Stimulated activated naive CD8-positive, alpha-beta T cell treated with anti-CD3 and anti-CD28 coated beads, Interleukin-15, Interleukin-2, amounts not matched to agents 100 U/mL and 50 U/mL, for 24 hours (primary cell): ENCODE results near the gene APPBP2.
"Not testable (repeated sequence)": the region's sequence is repeated elsewhere in the genome, so short reads cannot be mapped to it uniquely, and the experiment has no call there.

Experiments
- ATAC-seq: fragments of 150-1000 bp; cut with Tn5 transposase; one replicate; pipeline ENCODE4 v1.10.0; 2021
- DNase-seq: peaks from one replicate; pipeline ENCODE4 v3.0.0; 2021

APPBP2 gene

GRCh38 chr17:60433021-60433997 lies 92.7 kb downstream of the APPBP2 start:
- DNase-seq, ATAC-seq: not testable (repeated sequence)

DNA sequence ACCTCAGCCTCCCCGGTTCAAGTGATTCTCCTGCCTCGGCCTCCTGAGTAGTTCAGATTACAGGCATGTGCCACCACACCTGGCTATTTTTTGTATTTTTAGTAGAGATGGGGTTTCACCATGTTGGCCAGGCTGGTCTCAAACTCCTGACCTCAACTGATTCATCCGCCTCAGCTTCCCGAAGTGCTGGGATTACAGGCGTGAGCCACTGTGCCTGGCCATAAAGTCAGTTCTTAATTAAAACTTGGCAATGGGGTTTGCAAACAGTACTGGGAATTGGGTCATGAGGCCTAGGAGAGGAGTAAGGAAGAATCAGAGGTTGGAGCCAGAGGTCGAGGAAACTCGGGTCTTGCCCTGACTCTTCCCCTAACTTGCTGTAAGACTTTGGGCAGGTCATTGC lies 95.5 kb downstream of the APPBP2 start:
- DNase-seq, ATAC-seq: not testable (repeated sequence)

DNA sequence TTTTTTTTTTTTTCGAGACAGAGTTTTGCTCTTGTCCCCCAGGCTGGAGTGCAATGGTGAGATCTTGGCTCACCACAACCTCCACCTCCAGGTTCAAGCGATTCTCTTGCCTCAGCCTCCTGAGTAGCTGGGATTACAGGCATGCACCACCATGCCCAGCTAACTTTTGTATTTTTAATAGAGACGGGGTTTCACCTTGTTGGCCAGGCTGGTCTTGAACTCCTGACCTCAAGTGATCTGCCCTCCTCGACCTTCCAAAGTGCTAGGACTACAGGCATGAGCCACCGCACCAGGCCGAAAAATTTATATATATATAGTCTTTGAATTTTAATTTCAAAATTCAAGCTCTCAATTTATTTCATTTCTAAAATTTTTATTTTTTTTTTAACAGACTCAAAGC lies 97.6 kb downstream of the APPBP2 start:
- not testable (repeated sequence) for DNase-seq, ATAC-seq

GRCh38 chr17:60426596-60426995 lies 99.4 kb downstream of the APPBP2 start:
- DNase-seq, result no peak
- ATAC-seq, result no peak

GRCh38 chr17:60425626-60426025 lies 100.4 kb downstream of the APPBP2 start:
- ATAC-seq, result no peak
- no peak for DNase-seq

GRCh38 chr17:60423865-60424264 lies 102.2 kb downstream of the APPBP2 start:
- DNase-seq (no peak), ATAC-seq (no peak)

- DNase-seq, result no peak
- ATAC-seq, result no peak
These were observed 103.8 kb downstream of the APPBP2 start, which contains the start of gene CHCT1 for GRCh38 chr17:60422162-60422665. Gene CHCT1, plus strand, starts transcription at chr17:60422489. Its CDS starts 104 bp downstream, at chr17:60422593.

- peak; percentile 96 for ATAC-seq
- DNase-seq, result peak; percentile 84
These were observed 104.5 kb downstream of the APPBP2 start for GRCh38 chr17:60421273-60422161.

DNA sequence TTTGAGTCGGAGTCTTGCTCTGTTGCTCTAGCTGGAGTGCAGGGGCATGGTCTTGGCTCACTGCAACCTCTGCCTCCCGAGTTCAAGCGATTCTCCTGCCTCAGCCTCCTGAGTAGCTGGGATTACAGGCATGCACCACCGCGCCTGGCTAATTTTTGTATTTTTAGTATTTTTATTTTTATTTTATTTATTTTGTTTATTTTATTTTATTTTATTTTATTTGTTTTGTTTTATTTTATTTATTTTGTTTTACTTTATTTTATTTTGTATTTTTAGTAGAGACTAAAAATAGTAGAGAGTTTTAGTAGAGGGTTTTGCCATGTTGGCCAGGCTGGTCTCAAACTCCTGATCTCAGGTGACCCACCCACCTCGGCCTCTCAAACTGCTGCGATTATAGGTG lies 106.2 kb downstream of the APPBP2 start:
- ATAC-seq, DNase-seq: not testable (repeated sequence)

- ATAC-seq, DNase-seq: not testable (repeated sequence)
These were observed 107.0 kb downstream of the APPBP2 start for GRCh38 chr17:60419003-60419402.

DNA sequence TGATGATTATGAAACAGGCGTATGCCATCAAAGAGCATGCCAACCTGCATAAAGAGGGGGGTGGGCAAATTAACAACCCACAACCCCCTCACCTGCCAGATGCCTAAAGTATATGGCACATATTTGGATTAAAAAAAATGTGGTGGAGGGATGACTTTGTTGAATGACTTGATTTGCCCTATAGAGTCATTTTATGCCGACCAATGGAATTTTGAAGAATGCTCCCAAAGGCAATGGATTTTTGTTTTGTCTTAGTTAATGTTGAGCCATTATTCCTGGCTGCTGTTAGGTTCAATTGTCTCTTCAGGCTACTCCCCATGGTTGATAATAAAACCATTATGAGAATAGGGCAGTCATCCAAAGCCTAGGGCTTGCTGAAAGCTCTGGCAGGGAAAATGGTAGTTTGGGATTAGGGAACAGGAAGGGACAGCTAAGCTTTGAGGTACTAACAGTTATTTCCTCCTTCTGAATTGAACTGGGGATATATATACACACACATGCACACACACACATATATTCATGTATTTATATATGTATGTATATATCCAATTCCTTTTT lies 109.6 kb downstream of the APPBP2 start:
- DNase-seq (no peak), ATAC-seq (no peak)

GRCh38 chr17:60415146-60415545 lies 110.9 kb downstream of the APPBP2 start:
- no peak for ATAC-seq
- no peak for DNase-seq

GRCh38 chr17:60412701-60413100 lies 113.3 kb downstream of the APPBP2 start:
- ATAC-seq, result no peak
- no peak for DNase-seq

DNA sequence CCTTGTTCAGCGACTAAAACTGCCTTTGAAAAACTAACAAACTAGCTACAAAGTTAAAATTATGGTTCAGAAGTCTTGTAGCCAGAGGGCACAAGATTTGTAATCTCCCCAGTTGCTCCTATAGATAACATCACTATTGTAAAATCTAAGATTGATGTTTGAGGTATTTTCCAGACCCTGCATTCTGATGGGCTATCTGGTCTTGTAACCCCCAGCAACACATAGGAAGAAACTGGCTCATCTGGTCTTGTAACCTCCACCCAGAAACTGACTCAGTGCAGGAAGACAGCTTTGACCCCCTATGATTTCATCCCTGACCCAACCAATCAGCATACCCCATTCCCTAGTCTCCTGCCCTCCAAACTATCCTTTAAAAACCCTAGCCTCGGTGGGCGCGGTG lies 116.0 kb downstream of the APPBP2 start:
- ATAC-seq, result no peak

DNA sequence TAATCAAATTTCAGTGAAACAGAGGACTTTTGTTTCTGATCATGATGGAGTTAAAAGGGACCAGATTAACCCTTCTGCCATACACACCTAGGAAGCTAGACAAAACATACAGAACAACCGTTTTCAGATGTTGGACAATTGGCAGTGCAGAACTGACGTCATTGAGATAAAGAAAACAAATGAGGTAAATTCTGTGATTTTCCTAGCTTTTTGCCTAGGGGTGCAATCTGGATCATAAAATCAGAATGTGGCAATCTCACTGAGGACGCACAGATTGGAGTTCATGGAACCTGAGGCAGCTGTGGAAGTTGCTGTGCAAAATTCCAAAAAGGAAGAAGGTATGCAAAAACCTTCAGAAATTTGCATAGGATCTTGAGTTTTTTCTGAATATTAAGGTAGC lies 119.2 kb downstream of the APPBP2 start:
- DNase-seq, result no peak
- ATAC-seq, result no peak

More for the DNA sequence above, 116.0 kb downstream of the APPBP2 start:
- DNase-seq, result no peak

DNA sequence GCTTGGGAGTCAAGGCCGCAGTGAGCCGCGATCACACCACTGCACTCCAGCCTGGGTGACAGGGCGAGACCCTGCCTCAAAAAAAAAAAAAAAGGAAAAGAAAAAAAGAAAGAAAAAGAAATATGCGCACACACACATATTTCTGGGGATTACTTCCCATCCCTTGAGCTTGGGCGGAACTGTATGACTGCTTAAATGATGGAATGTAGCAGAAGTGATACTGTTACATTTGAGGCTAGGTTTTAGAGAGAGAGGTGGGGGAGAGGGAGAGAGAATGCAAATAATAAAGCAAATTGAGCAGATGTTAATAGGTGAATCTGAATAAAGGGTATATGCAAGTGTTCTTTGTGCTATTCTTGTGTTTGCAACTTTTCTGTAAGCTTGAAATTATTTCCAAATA lies 122.1 kb downstream of the APPBP2 start:
- DNase-seq, result no peak
- no peak for ATAC-seq

DNA sequence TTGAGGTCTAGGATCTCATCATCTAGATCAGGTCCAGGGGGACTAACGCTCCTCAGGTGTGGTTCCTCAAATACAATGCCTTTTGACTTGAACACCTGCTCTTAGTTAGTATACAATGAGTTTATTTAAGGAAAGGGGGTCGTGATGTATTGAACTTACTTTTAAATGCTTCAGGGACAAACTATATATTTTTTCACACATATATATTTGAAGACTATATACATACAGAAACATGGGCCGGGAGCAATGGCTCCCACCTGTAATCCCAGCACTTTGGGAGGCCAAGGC lies 122.6 kb downstream of the APPBP2 start:
- DNase-seq (no peak), ATAC-seq (no peak)

GRCh38 chr17:60401819-60402218 lies 124.2 kb downstream of the APPBP2 start:
- DNase-seq (no peak), ATAC-seq (no peak)

- DNase-seq, result no peak
- ATAC-seq, result peak; percentile 26
These were observed 127.6 kb downstream of the APPBP2 start for GRCh38 chr17:60398227-60398959.

DNA sequence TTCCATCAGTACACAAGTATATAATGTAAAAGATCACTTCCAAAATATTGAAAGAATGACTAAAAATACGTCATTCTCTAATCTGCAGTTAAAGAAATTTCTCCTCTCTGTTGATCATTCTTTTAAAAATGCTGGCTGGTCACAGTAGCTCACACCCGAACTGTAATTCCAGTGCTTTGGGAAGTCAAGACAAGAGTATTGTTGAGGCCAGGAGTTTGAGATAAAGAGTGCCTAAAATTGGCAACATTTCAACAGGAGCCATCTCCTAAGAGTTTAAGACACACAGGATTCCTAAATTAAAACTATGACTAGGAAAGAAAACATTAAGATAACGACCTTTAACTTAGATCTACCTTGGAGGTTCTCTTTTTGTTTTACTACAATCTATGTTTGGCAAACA lies 129.6 kb downstream of the APPBP2 start:
- DNase-seq, result no peak
- no peak for ATAC-seq

DNA sequence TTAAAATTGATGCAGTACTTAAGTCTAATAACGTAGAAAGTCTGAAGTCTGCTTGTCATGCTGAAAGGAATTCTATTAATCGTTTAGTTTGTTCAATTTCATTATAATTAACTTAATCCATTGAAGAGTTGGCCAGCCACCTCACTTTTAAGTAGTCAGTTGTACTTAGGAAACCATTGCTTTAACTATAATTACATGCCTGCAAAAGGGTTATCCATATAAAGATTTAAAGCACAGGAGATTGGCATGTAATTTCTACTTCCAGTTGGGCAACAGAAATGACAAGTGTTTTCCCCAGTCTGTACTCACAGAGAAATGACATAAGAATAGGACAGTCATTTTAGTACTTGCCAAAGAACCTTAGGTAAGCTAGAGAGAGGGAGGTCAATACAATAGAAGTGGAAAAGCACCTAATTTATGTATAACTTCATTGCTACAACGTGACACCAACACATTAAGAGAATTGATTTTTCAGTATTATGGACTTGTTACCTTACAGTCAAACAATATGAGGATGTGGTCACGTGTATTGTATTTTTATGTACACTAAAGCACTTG lies 130.5 kb downstream of the APPBP2 start:
- DNase-seq (no peak), ATAC-seq (no peak)
